GM12878 (cell line): Measurements from ENCODE around the gene SMCP. TPM values are rescaled to one million over a fixed set of nuclear protein-coding genes. Genes with fewer than 3 reads are reported as not detected.

Source experiments
- ATAC-seq: fragments of 200-7000 bp; cut with Tn5 transposase; 3 replicates; pipeline ENCODE4 v1.9.1; 2020; ENCODE audit warnings: mild to moderate bottlenecking, moderate library complexity
- BruUV-seq: library from RNA; stranded (reverse); fragments of 400-500 nt; replicated peaks from 2 replicates; lab custom pipeline; 2021; lab: Mats Ljungman, UMichigan
- CTCF ChIA-PET: fragments of 300-600 bp; sonication (Branson Sonifier 250); formaldehyde crosslinking; extraction: SDS; loops from one replicate; lab custom pipeline; 2021; ENCODE audit warnings: inconsistent platforms; lab: Yijun Ruan, JAX
- POLR2A ChIA-PET: fragments of 350-600 bp; formaldehyde crosslinking; extraction: SDS; loops from one replicate; lab custom pipeline; 2021; ENCODE audit warnings: inconsistent platforms; lab: Charles Lee
- RAD21 ChIA-PET: fragments of 300-600 bp; sonication (Branson Sonifier 250); formaldehyde crosslinking; loops from one replicate; lab custom pipeline; 2023; ENCODE audit warnings: antibody characterized with exemption; ENCODE audit not compliant: unreplicated experiment; lab: Charles Lee
- SMC1A ChIA-PET: fragments of 300-600 bp; sonication (Branson Sonifier 250); formaldehyde crosslinking; loops from one replicate; lab custom pipeline; 2023; ENCODE audit not compliant: unreplicated experiment, uncharacterized antibody; lab: Charles Lee
- DNase-seq: peaks from one replicate; pipeline ENCODE4 v3.0.0-alpha.2; 2011; ENCODE audit warnings: low read depth, low spot score
- FAIRE-seq: peaks from 3 replicates; lab custom pipeline; 2011; peaks lifted over from hg19 to GRCh38; lab: Jason Lieb, UNC
- H2AFZ ChIP-seq: 2 replicates; pipeline ENCODE4 v1.6.0; 2011; ENCODE audit warnings: low read depth, low read length, control low read depth; ENCODE audit not compliant: control insufficient read depth
- H3K27ac ChIP-seq: 2 replicates; pipeline ENCODE4 v1.5.1; 2011; ENCODE audit warnings: control low read depth; ENCODE audit not compliant: control insufficient read depth, insufficient read depth
- H3K27me3 ChIP-seq, 2 experiments: replicated peaks in 1 of 2; 2 replicates each; pipeline versions ENCODE4 v1.6.0 to v1.6.1; 2011; ENCODE audit warnings: low read length in 1 of 2; ENCODE audit not compliant: control insufficient read depth in 2 of 2, insufficient read depth in 2 of 2
- H3K36me3 ChIP-seq, 2 experiments: 2 replicates each; pipeline ENCODE4 v1.5.1; 2011; ENCODE audit warnings: low read length in 1 of 2; ENCODE audit not compliant: control insufficient read depth in 2 of 2, insufficient read depth in 2 of 2
- H3K4me1 ChIP-seq: 2 replicates; pipeline ENCODE4 v1.6.1; 2011; ENCODE audit warnings: mild to moderate bottlenecking, low read length, moderate library complexity, mixed read lengths; ENCODE audit not compliant: control insufficient read depth, insufficient read depth
- H3K4me2 ChIP-seq: 2 replicates; pipeline ENCODE4 v1.6.0; 2011; ENCODE audit warnings: control low read depth; ENCODE audit not compliant: control insufficient read depth, insufficient read depth
- H3K4me3 ChIP-seq: fragments of 200-600 bp; sonication (generic); 2 replicates; pipeline ENCODE4 v1.5.1; 2016
- H3K79me2 ChIP-seq: 2 replicates; pipeline ENCODE4 v1.6.0; 2011; ENCODE audit warnings: low read length; ENCODE audit not compliant: control insufficient read depth, insufficient read depth
- H3K9ac ChIP-seq: 2 replicates; pipeline ENCODE4 v1.8.0; 2011; ENCODE audit warnings: low read length, control low read depth, mixed read lengths; ENCODE audit not compliant: control insufficient read depth, insufficient read depth
- H3K9me3 ChIP-seq: replicated peaks from 3 replicates; pipeline ENCODE4 v1.5.1; 2011; ENCODE audit warnings: mild to moderate bottlenecking, low read length; ENCODE audit not compliant: control insufficient read depth, insufficient read depth
- H4K20me1 ChIP-seq: 2 replicates; pipeline ENCODE4 v1.6.0; 2011; ENCODE audit not compliant: control insufficient read depth, insufficient read depth
- EGR1 ChIP-seq, 2 experiments: IDR thresholded peaks; 1 replicate in 1 of 2; 2 replicates in 1 of 2; pipeline ENCODE4 v1.6.1; 2011 to 2012; ENCODE audit warnings: low read depth in 2 of 2, low read length in 2 of 2, borderline replicate concordance in 1 of 2, mild to moderate bottlenecking in 1 of 2, moderate library complexity in 1 of 2
- SP1 ChIP-seq: IDR thresholded peaks from one replicate; pipeline ENCODE4 v1.6.1; 2011; ENCODE audit warnings: low read depth, low read length
- WGBS: methylation state at CpG from one replicate; pipeline ENCODE4 v1.1.6; 2016; ENCODE audit warnings: low lambda C conversion rate; ENCODE audit not compliant: insufficient replicate concordance, insufficient coverage; ENCODE audit errors: missing lambda C conversion rate; 5-methylcytosine and 5-hydroxymethylcytosine counted together
- in situ Hi-C: fragments of 300-500 bp; cut with MboI; formaldehyde crosslinking; loops from 9 replicates; pipeline ENCODE4 v1.14.3; 2018; ENCODE audit warnings: mixed read lengths
- intact Hi-C: fragments of 100-400 bp; cut with micrococcal nuclease; formaldehyde crosslinking; loops from one replicate; pipeline ENCODE4 v1.14.2; 2022; ENCODE audit not compliant: unreplicated experiment
- polyA plus RNA-seq, 11 experiments: library from polyadenylated mRNA; depleted of rRNA in 4 of 11; unstranded in 6 of 11; stranded (reverse) in 5 of 11; fragments of >200 nt; fragmentation: Nextera tagmentation in 4 of 11; fragmentation: Illumina TruSeq in 1 of 11; extraction: Ambion mirVana in 4 of 11; extraction: Trizol in 1 of 11; gene quantifications; 1 replicate in 1 of 11; 2 replicates in 10 of 11; pipeline versions ENCODE4 v1.2.1 to v1.2.3, GENCODE V29; 2011 to 2016; ENCODE audit warnings: inconsistent platforms in 2 of 11, missing spikeins in 2 of 11, low read depth in 1 of 11
- total RNA-seq, 4 experiments: library from RNA; depleted of rRNA in 3 of 4; stranded (reverse); fragments of >200 nt in 3 of 4; fragmentation: Illumina TruSeq in 1 of 4; extraction: Trizol in 1 of 4; gene quantifications; 2 replicates each; pipeline versions ENCODE4 v1.2.1 to v1.2.3, GENCODE V29; 2013 to 2021
- TF ChIP-seq, protein P1 (sequence below): IDR thresholded peaks from 2 replicates; pipeline ENCODE4 v1.6.1; 2012; ENCODE audit warnings: low read depth, low read length, improper control_type of control experiment
- TF ChIP-seq, protein P2 (sequence below): IDR thresholded peaks from 2 replicates; pipeline ENCODE4 v1.6.1; 2012; ENCODE audit warnings: low read depth, low read length, improper control_type of control experiment
- TF ChIP-seq, protein P3 (sequence below): fragments of 150-350 bp; IDR thresholded peaks from 2 replicates; pipeline ENCODE4 v1.6.1; 2014; ENCODE audit warnings: mild to moderate bottlenecking, low read depth, low read length
- TF ChIP-seq, protein P4 (sequence below): fragments of 450-650 bp; formaldehyde crosslinking; IDR thresholded peaks from 2 replicates; pipeline ENCODE4 v1.4.0; 2020; ENCODE audit warnings: mild to moderate bottlenecking, moderate library complexity

Gene SMCP
- total and polyA plus RNA-seq, 10 of the 15 experiments (the other 5 are each of a cell fraction or from before 2014, with no cell fraction given), result 0.16 to 0.69 (median 0.27) TPM; not detected in 7

DNA sequence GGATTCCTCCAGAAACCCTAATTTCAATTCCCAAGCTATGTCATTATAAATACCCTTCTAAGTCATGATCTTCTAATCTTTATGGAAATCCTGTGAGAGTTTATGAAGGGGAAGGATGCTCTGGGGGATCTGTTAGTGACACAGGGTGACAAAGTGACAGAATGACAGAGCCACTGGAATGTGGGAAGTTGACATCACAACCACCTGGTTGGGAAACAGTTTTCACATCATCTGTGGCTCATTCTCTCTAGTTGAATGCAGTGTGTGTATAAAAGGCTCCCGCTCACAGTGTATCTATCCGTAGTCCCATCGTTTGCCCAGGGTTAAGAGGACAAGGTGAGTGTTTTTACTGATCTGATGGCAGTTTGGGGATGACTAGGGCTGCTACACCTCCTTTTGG lies 18.4 kb upstream of the SMCP start, which contains the start of gene LCE7A:
Gene LCE7A (plus strand): TSS at position 301 of the 400 bp plus-strand sequence. CDS start 702 bp downstream, outside the sequence.
- Histone ChIP-seq H3K4me2 (no peak within 1 kb of the TSS), H3K4me3 (no peak within 1 kb of the TSS), H3K79me2 (no peaks in the 10 kb centered on the region), H2AFZ (no peak within 1 kb of the TSS), H3K9ac (no peak within 1 kb of the TSS), H3K27ac (no peak within 1 kb of the TSS)
- ATAC-seq (no peak), DNase-seq (no peak), FAIRE-seq (no peak)
- in situ Hi-C loops, result no loop called here
- SMC1A ChIA-PET, result interaction anchor here (0.6 kb wide), 1 partner anchor 467 kb away, joined by 3 read pairs; no protein-coding TSS in a partner anchor
- CTCF ChIA-PET, result interaction anchor here (1.1 kb wide), 1 partner anchor 13 kb away, joined by 4 read pairs; no protein-coding TSS in a partner anchor
- RAD21 ChIA-PET, result no interaction called here
- POLR2A ChIA-PET, result no interaction called here
- WGBS, result 38% methylated on average over 3 of the region's 3 CpGs
- no peak for TF ChIP-seq SP1
- TF ChIP-seq, protein P1, sequence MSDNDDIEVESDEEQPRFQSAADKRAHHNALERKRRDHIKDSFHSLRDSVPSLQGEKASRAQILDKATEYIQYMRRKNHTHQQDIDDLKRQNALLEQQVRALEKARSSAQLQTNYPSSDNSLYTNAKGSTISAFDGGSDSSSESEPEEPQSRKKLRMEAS, result no peak
- TF ChIP-seq EGR1 (IDR thresholded peaks at IDR 0.05; ENCODE audit: borderline replicate concordance in 1 of 2, low read depth in 2 of 2, low read length in 2 of 2), result no peak
- TF ChIP-seq, protein P2, sequence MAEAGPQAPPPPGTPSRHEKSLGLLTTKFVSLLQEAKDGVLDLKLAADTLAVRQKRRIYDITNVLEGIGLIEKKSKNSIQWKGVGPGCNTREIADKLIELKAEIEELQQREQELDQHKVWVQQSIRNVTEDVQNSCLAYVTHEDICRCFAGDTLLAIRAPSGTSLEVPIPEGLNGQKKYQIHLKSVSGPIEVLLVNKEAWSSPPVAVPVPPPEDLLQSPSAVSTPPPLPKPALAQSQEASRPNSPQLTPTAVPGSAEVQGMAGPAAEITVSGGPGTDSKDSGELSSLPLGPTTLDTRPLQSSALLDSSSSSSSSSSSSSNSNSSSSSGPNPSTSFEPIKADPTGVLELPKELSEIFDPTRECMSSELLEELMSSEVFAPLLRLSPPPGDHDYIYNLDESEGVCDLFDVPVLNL, result no peak
- TF ChIP-seq, protein P3, sequence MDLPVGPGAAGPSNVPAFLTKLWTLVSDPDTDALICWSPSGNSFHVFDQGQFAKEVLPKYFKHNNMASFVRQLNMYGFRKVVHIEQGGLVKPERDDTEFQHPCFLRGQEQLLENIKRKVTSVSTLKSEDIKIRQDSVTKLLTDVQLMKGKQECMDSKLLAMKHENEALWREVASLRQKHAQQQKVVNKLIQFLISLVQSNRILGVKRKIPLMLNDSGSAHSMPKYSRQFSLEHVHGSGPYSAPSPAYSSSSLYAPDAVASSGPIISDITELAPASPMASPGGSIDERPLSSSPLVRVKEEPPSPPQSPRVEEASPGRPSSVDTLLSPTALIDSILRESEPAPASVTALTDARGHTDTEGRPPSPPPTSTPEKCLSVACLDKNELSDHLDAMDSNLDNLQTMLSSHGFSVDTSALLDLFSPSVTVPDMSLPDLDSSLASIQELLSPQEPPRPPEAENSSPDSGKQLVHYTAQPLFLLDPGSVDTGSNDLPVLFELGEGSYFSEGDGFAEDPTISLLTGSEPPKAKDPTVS, result no peak
- TF ChIP-seq, protein P4, sequence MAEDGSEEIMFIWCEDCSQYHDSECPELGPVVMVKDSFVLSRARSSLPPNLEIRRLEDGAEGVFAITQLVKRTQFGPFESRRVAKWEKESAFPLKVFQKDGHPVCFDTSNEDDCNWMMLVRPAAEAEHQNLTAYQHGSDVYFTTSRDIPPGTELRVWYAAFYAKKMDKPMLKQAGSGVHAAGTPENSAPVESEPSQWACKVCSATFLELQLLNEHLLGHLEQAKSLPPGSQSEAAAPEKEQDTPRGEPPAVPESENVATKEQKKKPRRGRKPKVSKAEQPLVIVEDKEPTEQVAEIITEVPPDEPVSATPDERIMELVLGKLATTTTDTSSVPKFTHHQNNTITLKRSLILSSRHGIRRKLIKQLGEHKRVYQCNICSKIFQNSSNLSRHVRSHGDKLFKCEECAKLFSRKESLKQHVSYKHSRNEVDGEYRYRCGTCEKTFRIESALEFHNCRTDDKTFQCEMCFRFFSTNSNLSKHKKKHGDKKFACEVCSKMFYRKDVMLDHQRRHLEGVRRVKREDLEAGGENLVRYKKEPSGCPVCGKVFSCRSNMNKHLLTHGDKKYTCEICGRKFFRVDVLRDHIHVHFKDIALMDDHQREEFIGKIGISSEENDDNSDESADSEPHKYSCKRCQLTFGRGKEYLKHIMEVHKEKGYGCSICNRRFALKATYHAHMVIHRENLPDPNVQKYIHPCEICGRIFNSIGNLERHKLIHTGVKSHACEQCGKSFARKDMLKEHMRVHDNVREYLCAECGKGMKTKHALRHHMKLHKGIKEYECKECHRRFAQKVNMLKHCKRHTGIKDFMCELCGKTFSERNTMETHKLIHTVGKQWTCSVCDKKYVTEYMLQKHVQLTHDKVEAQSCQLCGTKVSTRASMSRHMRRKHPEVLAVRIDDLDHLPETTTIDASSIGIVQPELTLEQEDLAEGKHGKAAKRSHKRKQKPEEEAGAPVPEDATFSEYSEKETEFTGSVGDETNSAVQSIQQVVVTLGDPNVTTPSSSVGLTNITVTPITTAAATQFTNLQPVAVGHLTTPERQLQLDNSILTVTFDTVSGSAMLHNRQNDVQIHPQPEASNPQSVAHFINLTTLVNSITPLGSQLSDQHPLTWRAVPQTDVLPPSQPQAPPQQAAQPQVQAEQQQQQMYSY (CRISPR knock-in tag), result no peak
- TF ChIP-seq, all 136 proteins: peak for 0
- Histone ChIP-seq H3K27me3 (no peaks in the 10 kb centered on the region; a peak in 1 of 4 replicates), H3K9me3 (no peaks in the 10 kb centered on the region), H3K4me1 (no peaks in the 10 kb centered on the region), H4K20me1 (no peaks in the 10 kb centered on the region), H3K36me3 (no peaks in the 10 kb centered on the region)
- intact Hi-C loops, result no loop called here
- BruUV-seq, result no TSS peak
